ENCODE data around the gene DLGAP1.

DNA sequence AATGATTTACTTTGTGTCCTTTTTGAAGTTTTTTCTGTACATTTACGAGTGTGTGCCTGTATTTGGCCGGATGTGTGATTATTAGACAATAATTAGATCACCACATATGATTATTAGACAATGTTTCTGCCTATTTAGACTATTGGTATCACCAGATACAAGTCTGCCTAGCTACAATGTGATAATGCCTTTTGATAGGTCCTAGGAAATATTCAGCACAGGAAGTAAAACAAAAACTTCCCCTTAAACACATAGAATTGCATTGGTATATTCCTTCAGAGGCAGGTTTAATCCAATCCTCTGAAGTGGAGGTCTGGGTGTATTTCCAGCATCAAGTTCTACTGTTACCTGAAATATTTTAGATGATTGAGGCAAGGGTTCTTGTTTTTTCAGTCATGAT, 730.0 kb downstream of the DLGAP1 start:
- TF ChIP-seq, protein P1, sequence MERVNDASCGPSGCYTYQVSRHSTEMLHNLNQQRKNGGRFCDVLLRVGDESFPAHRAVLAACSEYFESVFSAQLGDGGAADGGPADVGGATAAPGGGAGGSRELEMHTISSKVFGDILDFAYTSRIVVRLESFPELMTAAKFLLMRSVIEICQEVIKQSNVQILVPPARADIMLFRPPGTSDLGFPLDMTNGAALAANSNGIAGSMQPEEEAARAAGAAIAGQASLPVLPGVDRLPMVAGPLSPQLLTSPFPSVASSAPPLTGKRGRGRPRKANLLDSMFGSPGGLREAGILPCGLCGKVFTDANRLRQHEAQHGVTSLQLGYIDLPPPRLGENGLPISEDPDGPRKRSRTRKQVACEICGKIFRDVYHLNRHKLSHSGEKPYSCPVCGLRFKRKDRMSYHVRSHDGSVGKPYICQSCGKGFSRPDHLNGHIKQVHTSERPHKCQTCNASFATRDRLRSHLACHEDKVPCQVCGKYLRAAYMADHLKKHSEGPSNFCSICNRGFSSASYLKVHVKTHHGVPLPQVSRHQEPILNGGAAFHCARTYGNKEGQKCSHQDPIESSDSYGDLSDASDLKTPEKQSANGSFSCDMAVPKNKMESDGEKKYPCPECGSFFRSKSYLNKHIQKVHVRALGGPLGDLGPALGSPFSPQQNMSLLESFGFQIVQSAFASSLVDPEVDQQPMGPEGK (CRISPR knock-in tag; IDR thresholded peaks at IDR 0.05; ENCODE audit: borderline replicate concordance), result no peak
- TF ChIP-seq ZNF8 (CRISPR knock-in tag; IDR thresholded peaks at IDR 0.05), result no peak
- TF ChIP-seq, protein P2, sequence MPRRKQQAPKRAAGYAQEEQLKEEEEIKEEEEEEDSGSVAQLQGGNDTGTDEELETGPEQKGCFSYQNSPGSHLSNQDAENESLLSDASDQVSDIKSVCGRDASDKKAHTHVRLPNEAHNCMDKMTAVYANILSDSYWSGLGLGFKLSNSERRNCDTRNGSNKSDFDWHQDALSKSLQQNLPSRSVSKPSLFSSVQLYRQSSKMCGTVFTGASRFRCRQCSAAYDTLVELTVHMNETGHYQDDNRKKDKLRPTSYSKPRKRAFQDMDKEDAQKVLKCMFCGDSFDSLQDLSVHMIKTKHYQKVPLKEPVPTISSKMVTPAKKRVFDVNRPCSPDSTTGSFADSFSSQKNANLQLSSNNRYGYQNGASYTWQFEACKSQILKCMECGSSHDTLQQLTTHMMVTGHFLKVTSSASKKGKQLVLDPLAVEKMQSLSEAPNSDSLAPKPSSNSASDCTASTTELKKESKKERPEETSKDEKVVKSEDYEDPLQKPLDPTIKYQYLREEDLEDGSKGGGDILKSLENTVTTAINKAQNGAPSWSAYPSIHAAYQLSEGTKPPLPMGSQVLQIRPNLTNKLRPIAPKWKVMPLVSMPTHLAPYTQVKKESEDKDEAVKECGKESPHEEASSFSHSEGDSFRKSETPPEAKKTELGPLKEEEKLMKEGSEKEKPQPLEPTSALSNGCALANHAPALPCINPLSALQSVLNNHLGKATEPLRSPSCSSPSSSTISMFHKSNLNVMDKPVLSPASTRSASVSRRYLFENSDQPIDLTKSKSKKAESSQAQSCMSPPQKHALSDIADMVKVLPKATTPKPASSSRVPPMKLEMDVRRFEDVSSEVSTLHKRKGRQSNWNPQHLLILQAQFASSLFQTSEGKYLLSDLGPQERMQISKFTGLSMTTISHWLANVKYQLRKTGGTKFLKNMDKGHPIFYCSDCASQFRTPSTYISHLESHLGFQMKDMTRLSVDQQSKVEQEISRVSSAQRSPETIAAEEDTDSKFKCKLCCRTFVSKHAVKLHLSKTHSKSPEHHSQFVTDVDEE (CRISPR knock-in tag; IDR thresholded peaks at IDR 0.05), result no peak
- no peak for TF ChIP-seq ZFP3 (CRISPR knock-in tag; IDR thresholded peaks at IDR 0.05)
- TF ChIP-seq SNAI2 (CRISPR knock-in tag; IDR thresholded peaks at IDR 0.05), result no peak
- TF ChIP-seq GLIS3 (CRISPR knock-in tag; IDR thresholded peaks at IDR 0.05), result no peak
- no peak for TF ChIP-seq ZC3H10 (CRISPR knock-in tag; IDR thresholded peaks at IDR 0.05)
- no peak for TF ChIP-seq RARB (CRISPR knock-in tag; IDR thresholded peaks at IDR 0.05)
- TF ChIP-seq, protein P3, sequence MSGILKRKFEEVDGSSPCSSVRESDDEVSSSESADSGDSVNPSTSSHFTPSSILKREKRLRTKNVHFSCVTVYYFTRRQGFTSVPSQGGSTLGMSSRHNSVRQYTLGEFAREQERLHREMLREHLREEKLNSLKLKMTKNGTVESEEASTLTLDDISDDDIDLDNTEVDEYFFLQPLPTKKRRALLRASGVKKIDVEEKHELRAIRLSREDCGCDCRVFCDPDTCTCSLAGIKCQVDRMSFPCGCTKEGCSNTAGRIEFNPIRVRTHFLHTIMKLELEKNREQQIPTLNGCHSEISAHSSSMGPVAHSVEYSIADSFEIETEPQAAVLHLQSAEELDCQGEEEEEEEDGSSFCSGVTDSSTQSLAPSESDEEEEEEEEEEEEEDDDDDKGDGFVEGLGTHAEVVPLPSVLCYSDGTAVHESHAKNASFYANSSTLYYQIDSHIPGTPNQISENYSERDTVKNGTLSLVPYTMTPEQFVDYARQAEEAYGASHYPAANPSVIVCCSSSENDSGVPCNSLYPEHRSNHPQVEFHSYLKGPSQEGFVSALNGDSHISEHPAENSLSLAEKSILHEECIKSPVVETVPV (CRISPR knock-in tag; IDR thresholded peaks at IDR 0.05), result no peak

Data from SK-N-SH treated with all-trans-retinoic acid at 6 μM for 48 hours (cell line).